GM21786 (cell line): ENCODE results near the gene FAM53B.

Experiments
- ATAC-seq: cut with Tn5 transposase; IDR thresholded peaks from one replicate; pipeline ENCODE4 v1.9.1; 2021; ENCODE audit not compliant: unreplicated experiment

Gene FAM53B

GRCh38 chr10:124711145-124711544 lies 33.0 kb downstream of the FAM53B start:
- ATAC-seq: no peak

GRCh38 chr10:124710266-124710881 lies 33.8 kb downstream of the FAM53B start:
- ATAC-seq: no peak

GRCh38 chr10:124709861-124710260 lies 34.3 kb downstream of the FAM53B start:
- no peak for ATAC-seq

GRCh38 chr10:124708922-124709520 lies 35.2 kb downstream of the FAM53B start:
- ATAC-seq: no peak

- ATAC-seq: no peak
Measured at GRCh38 chr10:124708246-124708779, 35.9 kb downstream of the FAM53B start.

GRCh38 chr10:124707551-124707950 lies 36.6 kb downstream of the FAM53B start:
- no peak for ATAC-seq

GRCh38 chr10:124707144-124707467 lies 37.1 kb downstream of the FAM53B start:
- no peak for ATAC-seq

- no peak for ATAC-seq
Measured at GRCh38 chr10:124706462-124707143, 37.6 kb downstream of the FAM53B start.

- ATAC-seq: no peak
Measured at GRCh38 chr10:124705817-124706461, 38.2 kb downstream of the FAM53B start.

GRCh38 chr10:124705381-124705740 lies 38.8 kb downstream of the FAM53B start:
- ATAC-seq: no peak

- no peak for ATAC-seq
Measured at GRCh38 chr10:124704428-124705380, 39.5 kb downstream of the FAM53B start.

- no peak for ATAC-seq
Measured at GRCh38 chr10:124703778-124704427, 40.3 kb downstream of the FAM53B start.

- ATAC-seq: no peak
Measured at GRCh38 chr10:124703372-124703771, 40.8 kb downstream of the FAM53B start.

- no peak for ATAC-seq
Measured at GRCh38 chr10:124701881-124702656, 42.1 kb downstream of the FAM53B start.

- no peak for ATAC-seq
Measured at GRCh38 chr10:124701435-124701834, 42.7 kb downstream of the FAM53B start.

GRCh38 chr10:124701038-124701365 lies 43.2 kb downstream of the FAM53B start:
- no peak for ATAC-seq

- no peak for ATAC-seq
Measured at GRCh38 chr10:124700293-124701037, 43.7 kb downstream of the FAM53B start.

GRCh38 chr10:124699471-124700292 lies 44.5 kb downstream of the FAM53B start:
- ATAC-seq: no peak
